NCI-H510A treated with DMSO at 0.1 percent for 48 hours (cell line): Measurements from ENCODE around the gene WDR45B.

Experiments used
- DNase-seq: peaks from one replicate; lab custom pipeline; 2025; lab: John Stamatoyannopoulos, UW

The WDR45B gene

DNA sequence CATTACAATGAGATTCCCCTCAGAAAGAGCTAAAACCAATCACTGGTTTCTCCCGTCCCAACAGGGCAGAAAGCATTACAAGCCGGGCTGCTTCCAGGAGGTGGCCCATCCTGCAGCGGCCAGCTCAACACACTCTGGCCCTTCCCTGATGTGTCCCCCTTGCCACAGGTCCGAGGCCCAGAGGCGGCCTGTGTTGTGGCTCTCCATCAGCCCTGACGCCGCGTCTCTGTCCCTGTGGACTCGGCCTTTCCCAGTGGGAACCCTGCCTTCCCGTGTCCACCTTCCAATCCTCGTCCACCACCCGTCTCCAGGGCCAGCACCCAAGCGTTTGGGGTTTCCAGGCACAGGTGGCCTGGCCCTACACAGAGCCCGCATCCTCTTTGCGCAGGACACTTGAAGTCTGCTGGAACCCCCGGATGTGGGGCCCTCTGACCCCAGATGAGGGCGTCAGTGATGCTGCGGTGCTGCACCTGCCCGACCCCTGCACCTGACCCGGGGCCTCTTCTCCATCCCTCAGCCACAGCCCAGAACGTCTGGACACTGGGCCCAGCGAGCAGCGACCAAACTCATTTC lies 29.2 kb upstream of the WDR45B start:
- no peak for DNase-seq

DNA sequence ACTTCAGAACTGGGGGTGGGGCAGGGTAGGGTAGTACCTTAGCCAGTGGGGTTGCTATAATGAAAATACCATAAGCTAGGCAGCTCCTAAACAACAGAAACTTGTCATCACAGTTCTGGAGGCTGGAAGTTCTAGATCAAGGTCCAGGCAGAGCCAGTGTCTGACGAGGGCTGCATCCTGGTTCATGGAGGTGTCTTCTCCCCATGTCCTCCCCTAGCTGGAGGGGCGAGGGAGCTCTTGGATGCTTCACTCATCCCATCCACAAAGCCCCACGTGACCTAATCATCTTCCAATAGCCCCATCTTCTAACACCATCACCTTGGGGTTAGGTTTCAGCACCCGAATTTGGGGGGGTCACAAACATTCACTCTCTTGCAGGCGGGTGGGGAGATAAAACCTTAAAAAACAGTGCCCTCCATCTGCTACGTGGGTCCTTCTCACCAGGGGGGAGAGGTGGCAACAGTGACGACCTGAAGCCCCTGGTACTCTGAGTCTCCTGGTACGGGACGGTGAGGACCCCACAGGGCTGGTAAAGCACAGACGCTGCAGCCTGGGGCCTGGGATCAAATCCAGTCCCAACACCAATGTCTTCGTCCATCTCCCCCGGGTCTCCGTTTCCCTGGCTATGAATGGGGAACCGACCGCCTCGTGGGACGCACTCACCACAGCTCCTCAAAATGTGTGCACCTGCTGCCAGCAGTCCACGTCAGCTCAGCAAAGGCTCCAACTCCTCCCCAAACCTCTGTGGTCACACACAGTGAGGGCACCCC lies 27.4 kb upstream of the WDR45B start:
- DNase-seq = no peak

DNA sequence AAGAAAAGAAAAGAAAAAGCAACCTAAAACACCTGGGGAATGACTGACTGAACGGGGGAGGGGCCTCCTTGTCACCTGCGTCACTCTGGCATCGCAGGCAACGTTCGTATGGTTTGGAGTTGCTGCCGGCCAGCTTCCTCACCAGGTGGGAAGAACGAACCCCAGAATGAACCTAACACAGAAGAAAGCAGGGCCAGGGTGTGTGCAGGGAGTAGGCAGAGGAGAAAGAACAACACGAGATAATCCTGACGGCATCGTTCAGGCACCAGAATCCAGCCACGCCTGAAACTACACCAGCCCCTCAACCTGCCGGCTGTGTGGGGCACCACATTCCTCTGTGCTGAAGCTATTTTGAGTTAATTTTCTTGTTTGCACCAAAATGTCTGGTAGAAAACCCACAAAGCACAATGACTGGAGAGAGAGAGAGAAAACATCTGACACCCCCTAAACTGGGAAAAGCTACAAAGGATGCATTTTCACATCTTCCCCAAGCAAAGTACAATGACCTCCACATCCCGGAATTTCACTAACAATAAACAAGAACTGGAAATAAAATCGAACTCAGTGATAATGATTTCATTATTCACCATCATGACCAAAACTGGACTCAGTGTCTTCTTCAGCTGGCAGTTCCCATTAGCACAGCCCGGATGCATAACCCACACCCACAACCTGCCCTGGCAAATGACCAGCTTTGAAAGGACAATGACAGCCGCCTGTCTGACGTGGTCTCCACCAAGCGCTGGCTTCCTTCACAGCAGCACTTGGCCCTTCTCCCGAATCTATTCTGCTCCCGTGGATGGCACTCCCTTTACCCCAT lies 26.6 kb upstream of the WDR45B start:
- DNase-seq = no peak

DNA sequence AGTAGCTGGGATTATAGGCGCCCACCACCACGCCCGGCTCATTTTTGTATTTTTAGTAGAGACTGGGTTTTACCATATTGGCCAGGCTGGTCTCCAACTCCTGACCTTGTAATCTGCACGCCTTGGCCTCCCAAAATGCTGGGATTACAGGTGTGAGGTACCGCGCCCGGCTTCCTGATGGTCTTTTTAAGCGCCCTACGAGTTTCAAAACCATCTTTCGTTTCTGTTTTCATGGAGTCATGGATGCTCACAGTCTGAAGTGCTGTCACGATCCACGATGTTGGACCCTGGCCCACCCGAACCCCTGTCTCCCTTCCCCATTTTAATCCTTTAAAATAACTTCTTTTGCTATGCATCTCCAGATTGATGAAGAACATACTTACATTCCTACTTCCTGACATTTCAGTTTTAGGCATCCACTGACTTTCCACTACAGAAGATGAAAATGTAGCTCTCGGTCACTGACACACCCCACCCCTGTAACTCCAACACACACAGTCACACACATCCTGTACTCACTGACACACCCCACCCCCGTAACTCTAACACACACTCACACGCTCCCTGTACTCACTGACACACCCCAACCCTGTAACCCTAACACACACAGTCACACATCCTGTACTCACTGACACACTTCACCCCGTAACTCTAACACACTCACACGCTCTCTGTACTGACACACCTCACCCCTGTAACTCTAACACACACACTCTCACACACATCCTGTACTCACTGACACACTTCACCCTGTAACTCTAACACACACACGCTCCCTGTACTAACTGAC lies 22.6 kb upstream of the WDR45B start:
- DNase-seq = no peak

DNA sequence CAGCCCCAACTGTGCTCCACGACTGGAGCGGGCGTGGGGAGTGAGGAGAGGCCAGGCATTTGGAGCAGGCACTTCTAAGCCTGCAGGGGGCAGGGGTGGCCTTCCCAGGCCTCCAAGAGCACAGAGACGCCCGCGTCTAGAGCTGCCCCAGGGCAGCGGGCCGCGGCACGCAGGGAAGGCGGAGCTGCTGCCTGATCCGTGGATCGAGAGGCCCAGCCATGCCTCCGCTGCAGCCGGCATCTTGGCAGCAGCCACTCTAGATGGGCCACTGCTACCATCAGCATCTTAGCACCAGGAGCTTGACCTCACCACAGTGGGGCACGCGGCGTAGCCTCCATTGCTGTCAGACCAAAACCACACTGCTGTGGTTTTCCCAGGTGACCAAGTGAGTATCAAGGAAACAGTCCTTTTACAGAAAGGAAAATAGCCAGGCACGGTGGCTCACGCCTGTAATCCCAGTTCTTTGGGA lies 20.4 kb upstream of the WDR45B start:
- DNase-seq = no peak

DNA sequence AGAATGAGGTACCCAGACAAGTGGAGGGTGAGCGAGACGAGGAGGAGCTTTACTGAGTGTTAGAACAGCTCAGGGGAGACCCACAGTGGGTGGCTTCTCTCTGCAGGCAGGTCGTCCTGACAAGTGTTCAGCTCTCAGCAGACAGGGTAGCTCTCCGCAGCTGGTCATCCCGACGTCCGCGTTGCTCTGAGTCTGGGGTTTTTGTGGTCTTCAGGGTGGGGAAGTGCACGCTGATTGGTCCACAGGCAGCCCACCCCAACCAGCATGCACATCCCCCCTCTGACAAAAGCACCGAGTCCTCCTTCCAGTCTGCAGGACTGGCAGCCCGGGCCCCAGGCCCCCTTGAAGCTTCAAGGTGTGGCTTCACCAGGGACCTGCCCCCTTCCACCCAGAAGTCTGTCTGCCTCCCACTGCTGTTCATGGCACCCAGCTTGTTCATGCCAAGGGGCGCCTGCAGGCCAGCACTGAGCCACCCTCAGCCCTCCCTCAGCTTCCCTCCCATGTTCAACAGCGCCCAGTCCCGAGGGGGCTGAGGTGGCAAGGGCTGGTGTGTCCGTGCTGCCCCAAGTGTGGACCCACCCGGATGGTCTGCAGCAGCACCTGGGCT lies 19.9 kb upstream of the WDR45B start:
- DNase-seq = no peak

DNA sequence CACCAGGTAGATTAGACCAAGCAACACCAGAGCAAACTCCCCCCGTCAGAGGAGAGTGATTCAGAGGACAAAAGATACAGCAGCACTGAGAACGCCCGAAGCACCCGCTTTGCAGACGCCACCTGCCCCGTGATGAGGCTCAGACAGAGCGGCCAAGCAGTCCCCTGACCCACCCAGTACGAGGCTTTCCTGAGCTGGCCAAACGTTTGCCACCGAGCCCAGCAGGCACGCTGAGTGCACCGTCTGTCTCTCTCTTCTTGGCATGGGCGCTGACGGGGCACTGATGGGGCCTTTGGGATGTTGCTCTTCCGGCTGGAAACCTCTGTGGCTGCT lies 19.4 kb upstream of the WDR45B start:
- DNase-seq = no peak

DNA sequence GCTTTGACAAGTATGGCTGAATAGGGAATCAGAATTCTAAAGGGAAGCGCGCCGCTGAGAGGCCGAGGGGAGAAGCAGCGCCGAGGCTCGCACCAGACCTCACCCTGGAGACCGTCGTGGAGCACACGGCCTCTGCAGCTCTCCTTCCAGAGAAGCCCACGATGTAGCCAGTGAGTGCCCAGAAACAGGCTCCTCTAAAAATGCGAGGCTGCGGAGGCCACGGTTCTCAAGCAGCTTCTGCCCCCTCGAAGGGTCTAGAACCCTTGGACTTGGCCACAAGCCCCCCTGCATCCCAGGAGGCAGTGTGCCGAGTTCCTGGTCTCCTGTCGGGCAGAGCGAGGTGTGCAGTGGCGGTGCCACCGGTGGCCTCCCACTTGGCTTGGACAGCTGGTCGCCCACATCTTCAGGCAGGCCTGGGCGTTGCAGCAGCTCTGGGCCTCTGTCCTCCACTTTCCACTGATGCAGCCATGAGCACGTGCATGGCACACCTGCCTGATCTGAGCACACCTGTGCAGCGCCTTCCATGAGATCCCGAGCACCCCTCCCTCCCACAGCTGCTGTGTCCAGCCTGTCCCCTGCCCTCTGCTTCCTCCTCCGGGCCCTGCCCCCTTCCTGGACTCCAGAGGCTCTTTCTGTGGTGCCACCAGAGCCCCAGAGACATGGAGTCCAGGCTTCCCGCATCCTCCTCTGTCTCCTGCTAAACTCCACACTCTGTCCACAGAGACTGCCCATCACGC lies 18.9 kb upstream of the WDR45B start:
- no peak for DNase-seq

DNA sequence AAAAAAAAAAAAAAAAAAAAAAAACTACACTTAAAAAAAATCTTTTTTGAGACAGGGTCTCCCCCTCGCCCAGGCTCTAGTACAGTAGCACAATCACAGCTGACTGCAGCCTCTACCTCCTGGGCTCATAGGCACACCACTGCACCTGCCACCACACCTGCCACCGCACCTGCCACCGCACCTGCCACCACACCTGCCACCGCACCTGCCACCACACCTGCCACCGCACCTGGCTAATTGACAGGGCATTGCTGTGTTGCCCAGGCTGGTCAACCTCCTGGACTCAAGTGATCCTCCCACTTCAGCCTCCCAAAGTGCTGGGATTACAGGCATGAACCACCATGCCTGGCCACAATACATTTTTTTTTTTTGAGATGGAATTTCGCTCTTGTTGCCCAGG lies 17.6 kb upstream of the WDR45B start:
- DNase-seq = no peak

DNA sequence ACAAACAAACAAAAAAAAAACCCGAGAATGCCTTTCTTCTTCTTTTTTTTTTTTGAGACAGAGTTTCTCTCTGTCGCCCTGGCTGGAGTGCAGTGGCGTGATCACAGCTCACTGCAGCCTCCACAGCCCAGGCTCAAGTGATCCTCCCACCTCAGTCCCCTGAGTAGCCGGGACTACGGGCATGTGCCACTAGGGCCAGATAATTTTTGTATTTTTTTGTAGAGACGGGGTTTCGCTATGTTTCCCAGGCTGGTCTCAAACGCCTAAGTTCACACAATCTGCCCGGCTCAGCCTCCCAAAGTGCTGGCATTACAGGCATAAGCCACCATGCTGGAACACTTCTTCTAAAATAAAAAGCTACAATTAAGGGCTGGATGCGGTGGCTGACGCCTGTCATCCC lies 17.0 kb upstream of the WDR45B start:
- DNase-seq = no peak

DNA sequence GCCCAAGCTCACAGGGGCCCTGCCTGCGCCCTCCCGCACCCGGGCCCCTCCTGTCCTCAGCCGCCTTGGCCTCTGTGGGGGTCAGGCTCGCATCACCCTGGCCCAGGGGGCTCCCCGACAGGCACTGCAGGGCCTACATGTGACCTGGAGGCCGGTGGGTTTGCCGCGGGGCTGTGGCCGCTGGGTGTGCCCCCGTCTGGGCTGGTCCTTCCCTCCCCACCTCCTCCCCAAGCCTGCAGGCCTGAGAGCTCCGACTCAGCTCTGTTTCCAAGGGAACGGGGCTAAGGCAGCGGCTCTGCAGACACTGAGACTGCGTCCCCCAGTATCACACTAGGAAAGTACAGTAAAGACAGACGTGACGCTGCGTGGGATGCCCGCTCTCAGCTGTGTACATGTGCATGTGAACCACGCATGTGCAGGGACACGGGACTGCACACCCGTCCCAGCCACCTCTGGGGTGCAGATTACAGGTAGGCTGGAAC lies 16.5 kb upstream of the WDR45B start:
- DNase-seq = no peak

DNA sequence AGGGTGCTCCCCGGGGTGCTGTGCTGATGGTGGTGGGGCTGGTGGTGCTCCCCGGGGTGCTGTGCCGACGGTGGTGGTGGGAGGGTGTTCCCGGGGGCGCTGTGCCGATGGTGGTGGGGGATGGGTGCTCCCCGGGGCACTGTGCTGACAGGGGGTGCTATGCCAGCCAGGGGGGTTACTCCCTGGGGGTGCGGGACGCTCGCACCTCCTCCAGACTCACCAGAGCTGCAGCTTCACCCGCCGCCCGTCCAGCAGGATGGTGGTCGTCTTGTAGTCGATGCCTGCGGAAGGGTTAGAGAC lies 16.0 kb upstream of the WDR45B start:
- no peak for DNase-seq

DNA sequence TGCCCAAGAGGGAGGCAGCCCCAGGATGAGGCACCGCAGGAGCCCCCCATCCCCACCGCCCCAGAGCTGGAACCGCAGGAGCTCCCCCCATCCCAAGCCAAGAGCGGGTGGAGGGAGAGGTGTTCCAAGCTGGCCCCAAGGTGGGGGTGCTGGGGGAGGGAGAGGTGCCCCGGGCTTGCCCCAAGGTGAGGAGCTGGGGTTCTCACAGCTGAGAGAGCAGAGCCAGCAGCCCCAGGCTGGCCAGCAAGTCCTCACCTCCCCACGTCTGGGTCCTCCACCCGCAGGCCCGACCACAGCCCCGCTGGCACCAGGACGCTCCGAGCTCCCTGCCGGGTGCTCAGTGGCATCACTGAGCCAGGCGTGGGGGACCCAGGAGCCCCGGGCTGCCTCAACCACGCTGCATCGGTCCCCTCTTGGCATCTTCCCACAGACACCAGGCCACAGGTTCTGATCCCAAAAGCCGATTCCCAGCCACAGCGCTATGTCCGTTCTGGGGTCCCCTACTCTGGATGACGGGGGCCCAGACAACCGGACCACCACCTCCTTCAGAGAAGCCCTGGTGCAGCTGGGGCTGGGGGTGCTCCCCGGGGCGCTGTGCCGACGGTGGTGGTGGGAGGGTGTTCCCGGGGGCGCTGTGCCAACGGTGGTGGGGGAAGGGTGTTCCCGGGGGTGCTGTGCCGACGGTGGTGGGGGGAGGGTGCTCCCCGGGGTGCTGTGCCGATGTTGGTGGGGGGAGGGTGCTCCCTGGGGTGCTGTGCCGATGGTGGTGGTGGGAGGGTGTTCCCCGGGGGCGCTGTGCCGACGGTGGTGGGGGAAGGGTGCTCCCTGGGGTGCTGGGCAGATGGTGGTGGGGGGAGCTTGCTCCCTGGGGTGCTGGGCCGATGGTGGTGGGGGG lies 15.4 kb upstream of the WDR45B start:
- DNase-seq = no peak

DNA sequence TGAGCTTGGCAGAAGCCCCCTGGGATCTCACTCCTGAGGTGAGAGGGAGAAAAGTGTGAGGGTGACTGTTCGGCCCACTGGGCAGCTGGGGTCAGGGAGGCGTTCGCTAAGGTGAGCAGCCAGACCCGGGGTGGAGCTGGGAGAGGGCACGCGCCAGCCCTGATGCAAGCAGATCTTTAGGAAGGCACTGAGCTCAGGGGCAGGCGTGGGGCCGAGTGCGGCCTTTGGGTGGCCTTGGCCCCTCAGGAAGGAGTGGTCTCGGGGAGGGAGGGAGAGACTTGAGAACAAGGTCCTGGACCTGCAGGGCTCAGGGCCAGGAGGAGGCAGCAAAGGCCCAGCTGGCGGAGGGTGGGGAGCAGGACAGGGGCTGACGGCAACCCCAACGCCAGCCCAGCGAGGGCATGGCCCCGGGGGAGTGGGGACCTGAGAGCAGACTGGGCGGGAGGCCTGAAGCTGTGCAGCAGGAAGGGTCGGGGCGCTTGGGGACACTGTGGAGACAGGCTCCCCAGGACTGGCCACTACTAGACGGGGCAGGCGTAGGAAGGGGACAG lies 14.5 kb upstream of the WDR45B start:
- no peak for DNase-seq

DNA sequence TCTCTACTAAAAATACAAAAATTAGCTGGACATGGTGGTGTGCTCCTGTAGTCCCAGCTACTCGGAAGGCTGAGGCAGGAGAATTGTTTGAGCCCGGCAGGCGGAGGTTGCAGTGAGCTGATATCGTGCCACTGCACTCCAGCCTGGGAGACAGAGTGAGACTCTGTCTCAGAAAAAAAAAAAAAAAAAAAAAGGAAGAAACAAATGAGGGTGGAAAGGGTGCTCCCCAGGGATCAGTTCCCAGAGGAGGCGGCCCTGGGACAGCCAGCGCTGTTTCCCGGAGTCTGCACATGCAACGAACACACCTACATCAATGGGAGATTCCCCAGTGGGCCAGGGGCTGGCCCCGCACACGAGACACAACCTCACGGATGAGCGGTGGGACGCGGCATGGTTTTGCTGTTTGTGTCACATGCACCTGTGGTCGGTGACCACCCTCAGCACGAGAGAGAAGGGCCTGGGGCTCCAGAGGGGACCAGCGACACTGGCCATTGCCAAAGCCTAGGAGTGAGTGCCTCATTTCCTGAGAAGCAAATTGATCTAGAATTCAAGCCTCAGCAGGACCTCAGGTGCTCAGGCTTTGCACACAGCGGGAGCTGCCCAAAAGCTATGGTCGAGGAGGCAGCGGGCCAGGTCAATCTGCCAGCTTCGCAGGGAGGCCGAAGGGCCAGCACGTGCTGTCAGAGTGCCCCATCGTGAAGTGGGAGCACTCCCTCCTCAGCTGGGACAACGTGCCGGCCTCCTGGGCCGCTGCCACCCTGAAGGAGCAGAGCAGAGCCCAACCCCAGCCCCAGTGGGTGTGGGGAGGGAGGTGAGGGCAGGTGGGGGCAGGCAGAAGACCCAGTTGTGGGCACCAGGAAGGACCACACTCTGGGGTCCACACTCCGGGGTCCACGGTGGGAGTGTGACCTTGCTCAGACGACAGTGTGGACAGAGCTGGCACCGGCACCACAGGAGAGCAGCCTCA lies 13.8 kb upstream of the WDR45B start:
- DNase-seq = no peak

DNA sequence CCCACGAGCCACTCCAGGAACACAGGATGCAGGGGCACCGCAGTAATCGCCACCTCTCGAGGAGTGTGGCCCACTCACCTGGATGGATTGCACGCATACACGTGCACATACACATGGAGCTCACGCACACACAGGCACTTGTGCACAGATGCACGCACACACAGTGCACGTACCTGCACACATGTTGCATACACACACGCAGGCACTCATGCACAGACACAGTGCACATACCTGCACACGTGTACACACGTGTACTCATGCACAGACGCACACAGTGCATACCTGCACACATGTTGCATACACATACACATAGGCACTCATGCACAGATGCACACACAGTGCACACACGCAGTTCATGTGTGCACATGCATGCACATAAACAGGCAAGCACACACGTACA lies 11.6 kb upstream of the WDR45B start:
- no peak for DNase-seq

DNA sequence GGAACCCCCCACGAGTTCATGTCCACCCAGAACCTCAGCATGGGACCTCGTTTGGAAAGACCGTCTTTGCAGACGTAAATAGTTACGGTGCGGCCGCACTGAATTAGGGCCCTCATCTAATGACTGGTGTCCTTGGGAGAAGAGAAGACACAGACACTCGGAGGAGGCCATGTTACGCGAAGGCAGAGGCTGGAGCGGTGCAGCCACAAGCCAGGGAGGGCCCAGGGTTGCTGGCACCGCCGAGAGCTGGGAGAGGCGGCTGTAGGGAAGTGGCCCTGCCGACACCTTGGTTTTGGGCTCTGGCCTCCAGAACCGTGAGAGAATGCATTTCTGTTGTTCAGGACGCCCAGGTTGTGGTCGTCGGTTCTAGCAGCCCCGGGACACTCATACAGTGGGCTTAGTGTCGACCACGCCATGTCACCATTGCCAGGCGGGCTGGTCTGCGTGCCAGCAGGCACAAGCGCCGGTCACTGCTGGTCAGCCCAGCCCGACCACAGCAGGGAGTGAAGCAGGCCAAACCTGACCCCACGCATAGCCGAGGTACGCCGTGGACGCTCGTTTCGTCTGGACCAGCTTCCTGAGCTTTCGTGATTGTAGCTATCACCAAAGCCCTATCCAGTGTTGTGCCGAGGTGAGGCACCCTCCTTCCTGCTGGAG lies 10.7 kb upstream of the WDR45B start:
- DNase-seq = no peak

DNA sequence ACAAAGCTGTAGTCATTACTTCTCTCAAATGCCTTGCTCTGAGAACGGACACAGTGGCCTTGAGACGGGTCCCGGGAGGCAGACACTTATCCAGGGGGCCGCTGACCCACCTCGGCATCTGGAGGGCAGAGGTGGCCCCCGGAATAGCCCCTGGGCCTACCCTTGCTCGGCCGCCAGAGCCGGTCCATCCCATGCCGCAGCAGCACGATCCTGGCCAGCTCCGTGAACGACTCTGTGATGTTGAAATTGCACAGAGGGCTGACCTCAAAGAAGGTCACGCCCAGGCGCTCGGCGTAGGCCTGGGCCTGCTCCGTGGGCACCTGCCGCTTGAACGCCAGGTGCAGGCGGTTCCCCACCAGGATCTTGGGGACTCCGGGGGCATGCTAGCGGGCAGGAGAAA lies 10.1 kb upstream of the WDR45B start:
- DNase-seq = no peak
